ENCODE measurements around the gene CNGB1. TPM values are rescaled to one million over a fixed set of nuclear protein-coding genes. Genes with fewer than 3 reads are reported as not detected.

CNGB1 gene
- total and polyA plus RNA-seq, 2 of the 13 experiments (the other 11 are each of a cell fraction or from before 2014, with no cell fraction given), result 0.02 to 0.15 TPM

- TF ChIP-seq ZSCAN5A (CRISPR knock-in tag; IDR thresholded peaks at IDR 0.05; ENCODE audit: borderline replicate concordance) (no peak; the same call in 1 of the 2 replicates), SKIL (CRISPR knock-in tag; IDR thresholded peaks at IDR 0.05; ENCODE audit: borderline replicate concordance) (peak; percentile 90), SRSF1 (optimal IDR thresholded peaks at IDR 0.05; ENCODE audit: low read depth, low read length) (no peak), ZBTB4 (CRISPR knock-in tag; IDR thresholded peaks at IDR 0.05; ENCODE audit: borderline replicate concordance) (peak; percentile 92; the same call in 1 of the 2 replicates), ZNF335 (CRISPR knock-in tag; IDR thresholded peaks at IDR 0.05) (peak; percentile 66; the same call in 1 of the 2 replicates), THYN1 (CRISPR knock-in tag; IDR thresholded peaks at IDR 0.05; ENCODE audit: borderline replicate concordance, low read depth) (0 out of 2 replicates have a peak, but pooled peaks have one; percentile 31), ZNF672 (CRISPR knock-in tag; IDR thresholded peaks at IDR 0.05) (no peak), SMAD3 (CRISPR knock-in tag; IDR thresholded peaks at IDR 0.05) (peak; percentile 68; the same call in 1 of the 2 replicates), HIVEP1 (CRISPR knock-in tag; IDR thresholded peaks at IDR 0.05) (peak; percentile 81), TBX2 (CRISPR knock-in tag; IDR thresholded peaks at IDR 0.05; ENCODE audit: borderline replicate concordance) (peak; percentile 98), REXO4 (CRISPR knock-in tag; IDR thresholded peaks at IDR 0.05; ENCODE audit: borderline replicate concordance) (no peak), ZBTB3 (CRISPR knock-in tag; IDR thresholded peaks at IDR 0.05; ENCODE audit: borderline replicate concordance, low read depth) (0 out of 2 replicates have a peak, but pooled peaks have one; percentile 62), TOE1 (CRISPR knock-in tag; IDR thresholded peaks at IDR 0.05) (peak; percentile 89; the same call in 1 of the 2 replicates), TFDP2 (CRISPR knock-in tag; IDR thresholded peaks at IDR 0.05) (peak; percentile 56; the same call in 1 of the 2 replicates), FOXO1 (CRISPR knock-in tag; IDR thresholded peaks at IDR 0.05) (peak; percentile 93)
- TF ChIP-seq, protein P1, sequence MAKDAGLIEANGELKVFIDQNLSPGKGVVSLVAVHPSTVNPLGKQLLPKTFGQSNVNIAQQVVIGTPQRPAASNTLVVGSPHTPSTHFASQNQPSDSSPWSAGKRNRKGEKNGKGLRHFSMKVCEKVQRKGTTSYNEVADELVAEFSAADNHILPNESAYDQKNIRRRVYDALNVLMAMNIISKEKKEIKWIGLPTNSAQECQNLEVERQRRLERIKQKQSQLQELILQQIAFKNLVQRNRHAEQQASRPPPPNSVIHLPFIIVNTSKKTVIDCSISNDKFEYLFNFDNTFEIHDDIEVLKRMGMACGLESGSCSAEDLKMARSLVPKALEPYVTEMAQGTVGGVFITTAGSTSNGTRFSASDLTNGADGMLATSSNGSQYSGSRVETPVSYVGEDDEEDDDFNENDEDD (CRISPR knock-in tag; IDR thresholded peaks at IDR 0.05; ENCODE audit: borderline replicate concordance), result peak; percentile 59; the same call in 1 of the 2 replicates
- TF ChIP-seq, protein P2, sequence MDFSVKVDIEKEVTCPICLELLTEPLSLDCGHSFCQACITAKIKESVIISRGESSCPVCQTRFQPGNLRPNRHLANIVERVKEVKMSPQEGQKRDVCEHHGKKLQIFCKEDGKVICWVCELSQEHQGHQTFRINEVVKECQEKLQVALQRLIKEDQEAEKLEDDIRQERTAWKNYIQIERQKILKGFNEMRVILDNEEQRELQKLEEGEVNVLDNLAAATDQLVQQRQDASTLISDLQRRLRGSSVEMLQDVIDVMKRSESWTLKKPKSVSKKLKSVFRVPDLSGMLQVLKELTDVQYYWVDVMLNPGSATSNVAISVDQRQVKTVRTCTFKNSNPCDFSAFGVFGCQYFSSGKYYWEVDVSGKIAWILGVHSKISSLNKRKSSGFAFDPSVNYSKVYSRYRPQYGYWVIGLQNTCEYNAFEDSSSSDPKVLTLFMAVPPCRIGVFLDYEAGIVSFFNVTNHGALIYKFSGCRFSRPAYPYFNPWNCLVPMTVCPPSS (IDR thresholded peaks at IDR 0.05), result no peak
Measured at GRCh38 chr16:57862698-57863433, 108.1 kb downstream of the CNGB1 start (continued).

Data from HepG2 (cell line).